ENCODE data around the gene GNAZ.

The GNAZ gene

DNA sequence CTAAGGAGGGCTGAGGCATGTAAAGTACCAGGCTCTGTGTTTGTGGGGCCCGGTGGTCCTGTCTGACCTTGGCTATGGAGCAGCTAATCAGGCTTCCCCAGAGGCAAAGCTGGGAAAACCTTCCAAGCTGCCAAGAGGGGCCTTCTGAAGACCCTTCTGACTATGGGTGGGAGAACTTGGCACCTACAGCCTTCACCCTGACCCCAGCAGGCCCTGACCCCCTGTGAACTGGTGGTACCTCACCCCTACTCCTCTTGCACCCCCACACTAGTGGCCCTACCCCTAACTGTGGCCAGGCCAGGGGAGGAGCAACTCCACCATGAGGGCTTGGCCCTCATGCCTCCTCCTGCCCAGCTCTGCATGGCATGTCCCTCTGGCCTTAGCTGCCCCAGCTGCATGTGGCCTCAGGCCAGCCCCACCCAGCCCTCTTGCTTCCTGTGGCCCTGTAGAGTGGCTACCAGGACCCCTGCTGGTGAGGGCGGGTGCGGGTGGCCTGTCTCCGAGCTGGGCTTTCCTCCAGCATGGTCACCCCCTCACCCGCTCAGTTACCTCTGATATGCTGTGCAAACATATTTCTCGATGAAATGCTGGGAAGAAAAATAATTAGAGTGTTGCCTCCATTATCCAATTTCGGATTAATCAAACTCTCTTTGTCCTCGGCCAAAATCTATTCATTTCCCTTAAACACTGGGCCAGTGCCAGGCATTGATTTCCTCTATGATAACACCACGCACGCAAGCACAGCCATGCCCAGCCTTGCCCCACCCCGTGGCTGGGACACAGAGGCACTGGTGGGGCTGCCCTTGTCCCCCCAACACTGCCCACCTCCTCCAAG lies 7.5 kb downstream of the GNAZ start:
- DNase-seq (ENCODE audit: low read depth) = no peak

DNA sequence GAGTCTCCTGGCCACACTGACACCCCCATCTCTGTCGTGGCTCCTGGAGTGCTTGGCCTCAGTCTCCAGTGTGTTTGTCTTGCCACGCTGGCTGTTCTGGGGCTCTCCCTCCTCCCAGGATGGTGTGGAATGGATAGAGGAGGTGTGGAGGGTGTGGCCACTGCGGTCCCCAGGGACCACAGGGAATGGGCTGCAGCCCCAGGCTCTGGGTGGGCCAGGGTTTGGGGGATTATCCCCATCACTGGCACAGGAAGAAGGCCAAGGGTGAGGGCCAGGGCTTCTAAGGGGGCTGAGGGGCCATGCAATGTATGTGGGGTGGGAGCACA lies 8.1 kb downstream of the GNAZ start:
- DNase-seq (ENCODE audit: low read depth) = no peak

DNA sequence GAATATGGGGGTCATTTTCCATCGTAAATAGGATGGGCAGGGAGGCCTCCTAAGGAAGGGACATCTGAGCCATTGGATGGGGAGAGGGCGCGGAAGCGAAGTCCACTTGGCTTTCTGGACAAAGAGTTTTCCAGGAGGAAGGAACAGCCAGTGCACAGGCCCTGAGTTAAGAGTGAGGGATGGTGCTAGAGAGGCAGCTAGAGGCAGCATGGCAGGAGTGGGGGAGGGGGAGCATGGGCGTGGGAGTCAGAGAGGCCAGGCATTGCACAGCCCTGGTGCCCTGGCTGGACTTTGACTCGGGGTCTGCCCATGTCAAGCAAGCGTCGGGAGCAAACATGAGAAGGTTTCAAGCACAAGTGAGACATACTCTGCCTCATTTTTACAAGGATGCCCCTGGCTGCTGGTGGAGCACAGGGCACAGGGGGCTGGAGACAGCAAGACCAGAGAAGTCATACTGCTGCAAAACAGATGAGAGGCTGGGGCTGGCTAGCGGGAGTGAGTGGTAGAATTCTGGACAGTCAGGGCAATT lies 9.0 kb downstream of the GNAZ start:
- DNase-seq (ENCODE audit: low read depth) = no peak

- DNase-seq (ENCODE audit: low read depth) = no peak
Measured at GRCh38 chr22:23079814-23080521, 9.6 kb downstream of the GNAZ start.

GRCh38 chr22:23080613-23081290 lies 10.4 kb downstream of the GNAZ start:
- DNase-seq (ENCODE audit: low read depth) = no peak

GRCh38 chr22:23082534-23083314 lies 12.4 kb downstream of the GNAZ start:
- no peak for DNase-seq (ENCODE audit: low read depth)

- no peak for DNase-seq (ENCODE audit: low read depth)
Measured at GRCh38 chr22:23083315-23084021, 13.1 kb downstream of the GNAZ start.

DNA sequence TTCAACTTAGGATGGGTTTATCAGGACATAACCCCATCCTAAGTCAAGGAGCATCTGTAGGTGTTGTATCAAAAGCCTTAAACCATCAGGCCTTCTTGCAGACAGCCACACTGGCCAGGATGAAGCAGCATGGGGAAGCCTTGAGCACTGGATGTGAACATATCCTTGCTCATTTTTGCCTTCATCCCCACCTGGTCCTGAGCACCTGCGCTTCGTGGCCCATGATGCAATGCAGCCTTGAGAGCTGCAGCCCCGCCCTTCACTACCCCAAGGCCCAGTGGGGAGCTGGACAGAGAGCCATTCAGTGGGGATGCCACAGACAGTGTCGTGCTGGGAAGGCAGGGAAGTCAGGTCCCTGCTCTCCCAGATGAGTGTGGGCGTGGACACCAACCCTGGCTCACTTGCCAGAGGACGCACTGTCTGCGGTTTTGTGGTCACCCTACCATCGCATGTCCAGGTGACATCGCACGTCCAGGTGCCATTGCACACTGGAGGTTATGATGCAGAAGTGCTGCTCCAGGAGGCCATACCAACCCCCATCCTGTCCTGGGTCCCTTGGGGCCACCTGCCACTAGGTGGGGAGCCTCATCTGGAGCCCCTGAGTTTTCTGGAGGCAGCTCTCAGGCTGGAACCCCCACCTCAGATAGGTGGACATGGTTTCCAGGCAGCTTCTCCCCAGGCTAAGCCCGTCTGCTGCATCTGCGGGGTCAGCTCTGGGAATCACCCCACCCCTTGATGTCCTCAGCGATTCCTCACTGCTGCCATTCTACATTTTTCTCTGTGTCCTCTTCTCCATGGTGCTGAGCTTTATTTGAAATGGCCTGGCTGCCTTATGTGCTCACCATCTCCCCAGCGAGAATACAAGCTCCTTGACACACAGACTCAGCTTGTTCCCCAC lies 14.4 kb downstream of the GNAZ start:
- no peak for DNase-seq (ENCODE audit: low read depth)

- DNase-seq (ENCODE audit: low read depth) = no peak
Measured at GRCh38 chr22:23085351-23085671, 15.0 kb downstream of the GNAZ start.

- no peak for DNase-seq (ENCODE audit: low read depth)
Measured at GRCh38 chr22:23085785-23086184, 15.5 kb downstream of the GNAZ start.

GRCh38 chr22:23086263-23086662 lies 15.9 kb downstream of the GNAZ start:
- no peak for DNase-seq (ENCODE audit: low read depth)

DNA sequence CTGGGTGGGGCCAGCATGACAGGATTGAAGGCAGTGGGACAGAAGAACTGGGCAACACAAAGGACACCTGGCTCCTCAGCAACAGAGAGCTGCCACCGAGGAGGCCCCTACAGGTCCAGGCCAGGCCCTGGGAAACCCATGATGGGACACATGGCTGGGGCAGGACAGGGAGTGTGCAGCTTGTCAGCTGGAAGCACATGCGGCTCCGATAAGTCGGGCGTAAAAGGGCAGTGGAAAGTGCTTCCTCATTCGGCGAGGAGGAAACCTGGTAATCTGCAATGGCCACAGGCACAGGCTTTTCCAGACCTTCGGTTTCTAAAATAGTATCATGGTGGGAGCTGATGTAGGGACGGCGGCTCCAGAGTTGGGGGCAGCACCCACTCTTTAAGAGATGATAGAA lies 16.5 kb downstream of the GNAZ start:
- no peak for DNase-seq (ENCODE audit: low read depth)

DNA sequence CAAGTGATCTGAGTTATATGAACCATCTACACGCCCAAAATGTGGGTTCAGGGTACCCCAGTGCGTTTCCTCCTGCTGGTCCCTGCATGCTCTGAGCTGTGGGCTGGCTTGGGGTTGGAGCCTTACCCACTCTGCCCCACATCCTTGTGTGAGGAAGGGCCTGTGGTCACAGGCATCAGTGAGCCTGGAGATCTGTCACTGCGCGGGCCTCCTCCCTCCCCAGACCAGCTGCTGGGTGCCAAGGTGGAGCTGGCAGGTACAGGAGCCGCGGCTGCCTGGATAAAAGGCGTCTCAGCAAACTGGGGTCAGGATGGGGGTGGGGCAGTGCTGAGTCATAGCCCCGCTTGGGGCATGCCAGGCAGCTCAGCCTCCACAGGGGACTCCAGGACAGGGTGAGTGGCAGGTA lies 17.9 kb downstream of the GNAZ start:
- DNase-seq (ENCODE audit: low read depth) = no peak

GRCh38 chr22:23089010-23089409 lies 18.7 kb downstream of the GNAZ start:
- no peak for DNase-seq (ENCODE audit: low read depth)

- no peak for DNase-seq (ENCODE audit: low read depth)
Measured at GRCh38 chr22:23089633-23090456, 19.5 kb downstream of the GNAZ start.

- DNase-seq (ENCODE audit: low read depth) = no peak
Measured at GRCh38 chr22:23090457-23090835, 20.1 kb downstream of the GNAZ start.

DNA sequence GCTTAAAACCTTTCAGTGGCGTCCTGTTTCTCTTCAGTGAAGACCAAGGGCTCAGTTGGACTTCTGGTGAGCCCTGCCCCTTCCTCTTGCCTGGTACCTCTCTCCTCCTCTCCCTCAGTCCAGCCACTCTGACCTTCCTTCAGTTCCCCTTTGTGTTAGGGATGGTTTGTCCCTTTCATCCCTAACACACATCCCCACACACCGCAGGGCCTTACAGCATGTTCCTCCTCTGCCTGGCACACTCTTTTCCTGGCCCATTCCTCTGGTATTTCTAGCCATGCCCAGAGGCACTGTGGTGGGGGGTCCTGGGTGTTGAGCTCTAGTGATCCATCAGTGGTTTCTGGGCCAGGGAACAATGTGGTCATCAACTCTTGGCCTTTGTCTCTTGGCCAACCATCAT lies 21.4 kb downstream of the GNAZ start:
- DNase-seq (ENCODE audit: low read depth) = no peak

- no peak for DNase-seq (ENCODE audit: low read depth)
Measured at GRCh38 chr22:23092217-23092955, 22.1 kb downstream of the GNAZ start.
